ENCODE data around the gene CNTN5.

GRCh38 chr11:99814738-99815137 is 794.0 kb downstream of the CNTN5 start:
- TF ChIP-seq TAF1 (IDR thresholded peaks at IDR 0.05; ENCODE audit: low read depth) (no peak), YY1 (IDR thresholded peaks at IDR 0.05; ENCODE audit: low read depth) (no peak), CEBPB (IDR thresholded peaks at IDR 0.05) (no peak), TEAD4 (IDR thresholded peaks at IDR 0.05) (no peak), MAX (IDR thresholded peaks at IDR 0.05) (no peak), EP300 (IDR thresholded peaks at IDR 0.05; ENCODE audit: borderline replicate concordance) (no peak), CREB1 (IDR thresholded peaks at IDR 0.05; ENCODE audit: low read depth) (no peak), TCF12 (IDR thresholded peaks at IDR 0.05; ENCODE audit: low read depth) (no peak), NFIC (IDR thresholded peaks at IDR 0.05) (no peak)

All from Ishikawa (cell line).